ENCODE data around the gene ATP10B. TPM values are rescaled to one million over a fixed set of nuclear protein-coding genes. Genes with fewer than 3 reads are reported as not detected.

Gene ATP10B
- total and polyA plus RNA-seq, 8 donors, result 0.76 to 20.4 (median 4.6) TPM

GRCh38 chr5:160534125-160534524 is 317.9 kb downstream of the ATP10B start:
- FAIRE-seq, result no peak
- WGBS, 2 donors, result 24 to 25% methylated on average over 3 of the region's 3 CpGs

GRCh38 chr5:160525471-160526261 is 326.3 kb downstream of the ATP10B start:
- no peak for ATAC-seq
- intact Hi-C loops (cut with DNase I), result no loop called here
- no peak overlapping the region for H3K4me3 ChIP-seq
- no peaks in the 10 kb centered on the region for H3K9me3 ChIP-seq
- no peak overlapping the region for H3K27ac ChIP-seq
- H3K36me3 ChIP-seq, result no peaks in the 10 kb centered on the region
- DNase-seq, result no peak
- WGBS, 2 donors, result 71 to 84% methylated on average over 3 of the region's 3 CpGs
- H3K4me1 ChIP-seq, result peaks cover 0 to 1% (median 0%) of the 10 kb centered on the region in 3 donors
- TF ChIP-seq CTCF (IDR thresholded peaks at IDR 0.05), result no peak
- no peaks in the 10 kb centered on the region for H3K27me3 ChIP-seq
- FAIRE-seq, result no peak

More at GRCh38 chr5:160534125-160534524, 317.9 kb downstream of the ATP10B start:
- intact Hi-C loops (cut with DNase I), result no loop called here
- ATAC-seq (peak in 2 of 4 donors; percentile 32 to 70), DNase-seq (no peak)
- Histone ChIP-seq H3K36me3 (no peaks in the 10 kb centered on the region), H3K9me3 (no peaks in the 10 kb centered on the region), H3K4me3 (no peak overlapping the region), H3K4me1 (peaks cover 0 to 7% (median 0%) of the 10 kb centered on the region in 3 donors), H3K27me3 (no peaks in the 10 kb centered on the region), H3K27ac (peak overlapping the region in 1 of 4 donors; percentile 18)
- no peak for TF ChIP-seq CTCF (IDR thresholded peaks at IDR 0.05)

GRCh38 chr5:160524827-160525226 is 327.2 kb downstream of the ATP10B start:
- no peaks in the 10 kb centered on the region for H3K27me3 ChIP-seq
- H3K27ac ChIP-seq, result no peak overlapping the region
- peaks cover 0 to 4% (median 0%) of the 10 kb centered on the region in 3 donors for H3K4me1 ChIP-seq
- WGBS, 2 donors, result 68 to 74% methylated on average over 1 of the region's 1 CpG
- ATAC-seq (no peak), DNase-seq (no peak), FAIRE-seq (no peak)
- intact Hi-C loops (cut with DNase I), result no loop called here
- H3K36me3 ChIP-seq, result no peaks in the 10 kb centered on the region
- no peaks in the 10 kb centered on the region for H3K9me3 ChIP-seq
- H3K4me3 ChIP-seq, result no peak overlapping the region
- no peak for TF ChIP-seq CTCF (IDR thresholded peaks at IDR 0.05)

GRCh38 chr5:160523502-160524163 is 328.4 kb downstream of the ATP10B start:
- no peak for ATAC-seq
- no peak for TF ChIP-seq CTCF (IDR thresholded peaks at IDR 0.05)
- peaks cover 0 to 4% (median 0%) of the 10 kb centered on the region in 3 donors for H3K4me1 ChIP-seq
- WGBS, 2 donors, result 79 to 80% methylated on average over 4 of the region's 4 CpGs
- no peaks in the 10 kb centered on the region for H3K36me3 ChIP-seq
- H3K27me3 ChIP-seq, result no peaks in the 10 kb centered on the region
- H3K4me3 ChIP-seq, result no peak overlapping the region
- no peaks in the 10 kb centered on the region for H3K9me3 ChIP-seq
- intact Hi-C loops (cut with DNase I), result no loop called here
- H3K27ac ChIP-seq, result no peak overlapping the region
- FAIRE-seq, result no peak
- DNase-seq, result no peak

- intact Hi-C loops (cut with DNase I), result no loop called here
- peaks cover 0 to 4% (median 0%) of the 10 kb centered on the region in 3 donors for H3K4me1 ChIP-seq
- TF ChIP-seq CTCF (IDR thresholded peaks at IDR 0.05), result no peak
- FAIRE-seq (no peak), ATAC-seq (peak in 1 of 4 donors; percentile 72), DNase-seq (no peak)
- no peak overlapping the region for H3K27ac ChIP-seq
- no peaks in the 10 kb centered on the region for H3K36me3 ChIP-seq
- no peak overlapping the region for H3K4me3 ChIP-seq
- no peaks in the 10 kb centered on the region for H3K27me3 ChIP-seq
- no peaks in the 10 kb centered on the region for H3K9me3 ChIP-seq
These were observed 330.7 kb downstream of the ATP10B start for GRCh38 chr5:160521392-160521663.

Data from pancreas (tissue), 10 donors.